Measurements from ENCODE around the gene LRRC8D. TPM values are rescaled to one million over a fixed set of nuclear protein-coding genes. Genes with fewer than 3 reads are reported as not detected.

LRRC8D gene
- total and polyA plus RNA-seq, 9 donors = 5.0 to 14.1 (median 8.8) TPM

- no peaks in the 10 kb centered on the region for H3K27me3 ChIP-seq
- H3K27ac ChIP-seq = no peak overlapping the region
- no peak overlapping the region for H3K4me3 ChIP-seq
- no peak for DNase-seq
- H3K4me1 ChIP-seq (ENCODE audit: insufficient read depth) = peaks cover 7% of the 10 kb centered on the region
- TF ChIP-seq POLR2A (IDR thresholded peaks at IDR 0.05) (no peak), EP300 (IDR thresholded peaks at IDR 0.05) (no peak), CTCF (IDR thresholded peaks at IDR 0.05) (no peak)
- intact Hi-C loops (cut with DNase I) = no loop called here
- H3K9me3 ChIP-seq = no peaks in the 10 kb centered on the region
- no peaks in the 10 kb centered on the region for H3K36me3 ChIP-seq
These were observed 151.2 kb downstream of the LRRC8D start for GRCh38 chr1:89972024-89972423.

- 92 to 95% (median 95%) methylated on average over 8 of the region's 8 CpGs for WGBS, 3 donors
- TF ChIP-seq CTCF (IDR thresholded peaks at IDR 0.05) (no peak), POLR2A (IDR thresholded peaks at IDR 0.05) (no peak), EP300 (IDR thresholded peaks at IDR 0.05) (no peak)
- intact Hi-C loops (cut with DNase I) = no loop called here
- no peak for DNase-seq
- H3K27me3 ChIP-seq = no peaks in the 10 kb centered on the region
- peaks cover 7% of the 10 kb centered on the region for H3K4me1 ChIP-seq (ENCODE audit: insufficient read depth)
- no peaks in the 10 kb centered on the region for H3K9me3 ChIP-seq
- no peak overlapping the region for H3K27ac ChIP-seq
- H3K4me3 ChIP-seq = no peak overlapping the region
- no peaks in the 10 kb centered on the region for H3K36me3 ChIP-seq
These were observed 152.8 kb downstream of the LRRC8D start for GRCh38 chr1:89973471-89974127.

- no peak overlapping the region for H3K4me3 ChIP-seq
- no peak for TF ChIP-seq CTCF (IDR thresholded peaks at IDR 0.05)
- no peak for TF ChIP-seq POLR2A (IDR thresholded peaks at IDR 0.05)
- TF ChIP-seq EP300 (IDR thresholded peaks at IDR 0.05) = no peak
- H3K9me3 ChIP-seq = no peaks in the 10 kb centered on the region
- intact Hi-C loops (cut with DNase I) = no loop called here
- WGBS, 3 donors = 97 to 99% (median 99%) methylated on average over 4 of the region's 4 CpGs
- H3K36me3 ChIP-seq = no peaks in the 10 kb centered on the region
- DNase-seq = no peak
- no peaks in the 10 kb centered on the region for H3K27me3 ChIP-seq
- H3K27ac ChIP-seq = peak overlapping the region in 1 of 2 donors; percentile 21
- peaks cover 7% of the 10 kb centered on the region for H3K4me1 ChIP-seq (ENCODE audit: insufficient read depth)
These were observed 153.4 kb downstream of the LRRC8D start for GRCh38 chr1:89974256-89974655.

- no peak overlapping the region for H3K4me3 ChIP-seq
- intact Hi-C loops (cut with DNase I) = no loop called here
- peak; percentile 41 to 54 (median 47) for DNase-seq
- H3K27me3 ChIP-seq = no peaks in the 10 kb centered on the region
- H3K9me3 ChIP-seq = no peaks in the 10 kb centered on the region
- H3K36me3 ChIP-seq = no peaks in the 10 kb centered on the region
- 25 to 35% (median 34%) methylated on average over 4 of the region's 4 CpGs for WGBS, 3 donors
- peaks cover 7% of the 10 kb centered on the region for H3K4me1 ChIP-seq (ENCODE audit: insufficient read depth)
- peak overlapping the region in 1 of 2 donors; percentile 21 for H3K27ac ChIP-seq
- TF ChIP-seq POLR2A (IDR thresholded peaks at IDR 0.05) = no peak
- no peak for TF ChIP-seq CTCF (IDR thresholded peaks at IDR 0.05)
- no peak for TF ChIP-seq EP300 (IDR thresholded peaks at IDR 0.05)
These were observed 154.1 kb downstream of the LRRC8D start for GRCh38 chr1:89974696-89975470.

All from ovary (tissue), 9 donors.